Skin of body (tissue), 2 donors: ENCODE measurements around the gene NPAS2. TPM values are rescaled to one million over a fixed set of nuclear protein-coding genes. Genes with fewer than 3 reads are reported as not detected.

Experiments
- DNase-seq: peaks from one replicate; lab custom pipeline; 2025; lab: John Stamatoyannopoulos, UW
- total RNA-seq: library from RNA; depleted of rRNA; stranded (reverse); fragments of >200 nt; gene quantifications from one replicate; pipeline ENCODE4 v1.2.3, GENCODE V29; 2014

Gene NPAS2
- total RNA-seq, 1 donor from 2014 or later, result 6.3 TPM

GRCh38 chr2:100853909-100854810, 34.2 kb downstream of the NPAS2 start:
- no peak for DNase-seq

- DNase-seq, result no peak
Observed at GRCh38 chr2:100855084-100855483, 35.1 kb downstream of the NPAS2 start.

- no peak for DNase-seq
Observed at GRCh38 chr2:100855606-100856005, 35.7 kb downstream of the NPAS2 start.

GRCh38 chr2:100856732-100857131, 36.8 kb downstream of the NPAS2 start:
- DNase-seq, result no peak

- DNase-seq, result no peak
Observed at GRCh38 chr2:100857341-100857740, 37.4 kb downstream of the NPAS2 start.

GRCh38 chr2:100857915-100858314, 38.0 kb downstream of the NPAS2 start:
- DNase-seq, result peak; percentile 68

- DNase-seq, result no peak
Observed at GRCh38 chr2:100859902-100860301, 40.0 kb downstream of the NPAS2 start.

GRCh38 chr2:100861340-100861739, 41.4 kb downstream of the NPAS2 start:
- no peak for DNase-seq

GRCh38 chr2:100862081-100862480, 42.1 kb downstream of the NPAS2 start:
- DNase-seq, result peak; percentile 3

GRCh38 chr2:100865816-100866460, 46.0 kb downstream of the NPAS2 start:
- no peak for DNase-seq

GRCh38 chr2:100868083-100868482, 48.1 kb downstream of the NPAS2 start:
- no peak for DNase-seq

- no peak for DNase-seq
Observed at GRCh38 chr2:100869120-100869519, 49.2 kb downstream of the NPAS2 start.

GRCh38 chr2:100870652-100871531, 51.0 kb downstream of the NPAS2 start:
- DNase-seq, result no peak

- no peak for DNase-seq
Observed at GRCh38 chr2:100875516-100876230, 55.7 kb downstream of the NPAS2 start.

GRCh38 chr2:100876231-100876860, 56.4 kb downstream of the NPAS2 start:
- DNase-seq, result no peak

GRCh38 chr2:100877555-100877954, 57.6 kb downstream of the NPAS2 start:
- DNase-seq, result no peak

GRCh38 chr2:100878000-100878791, 58.3 kb downstream of the NPAS2 start:
- DNase-seq, result no peak

- no peak for DNase-seq
Observed at GRCh38 chr2:100879296-100879695, 59.4 kb downstream of the NPAS2 start.

GRCh38 chr2:100880036-100880435, 60.1 kb downstream of the NPAS2 start:
- DNase-seq, result no peak

- no peak for DNase-seq
Observed at GRCh38 chr2:100880730-100881129, 60.8 kb downstream of the NPAS2 start.
